Endothelial cell (in vitro differentiated cells): ENCODE measurements around the gene CIAPIN1. TPM values are rescaled to one million over a fixed set of nuclear protein-coding genes. Genes with fewer than 3 reads are reported as not detected.
"Not testable (repeated sequence)": the region's sequence is repeated elsewhere in the genome, so short reads cannot be mapped to it uniquely, and the experiment has no call there.

Experiments
- DNase-seq: peaks from one replicate; pipeline ENCODE4 v3.0.0; 2021; ENCODE audit warnings: low spot score
- H3K27ac Mint-ChIP-seq: one replicate; pipeline ENCODE4 v1.8.0; 2021; ENCODE audit warnings: mixed read lengths, inconsistent platforms; ENCODE audit not compliant: unreplicated experiment
- H3K27me3 Mint-ChIP-seq: one replicate; pipeline ENCODE4 v1.8.0; 2021; ENCODE audit warnings: mild to moderate bottlenecking, moderate library complexity, mixed read lengths, inconsistent platforms; ENCODE audit not compliant: unreplicated experiment
- H3K36me3 Mint-ChIP-seq: one replicate; pipeline ENCODE4 v1.8.0; 2021; ENCODE audit warnings: mild to moderate bottlenecking, low read depth, mixed read lengths, inconsistent platforms; ENCODE audit not compliant: unreplicated experiment
- H3K4me1 Mint-ChIP-seq: one replicate; pipeline ENCODE4 v1.8.0; 2021; ENCODE audit warnings: mild to moderate bottlenecking, mixed read lengths, inconsistent platforms; ENCODE audit not compliant: unreplicated experiment
- H3K4me3 Mint-ChIP-seq: one replicate; pipeline ENCODE4 v1.8.0; 2021; ENCODE audit warnings: mild to moderate bottlenecking, mixed read lengths, inconsistent platforms; ENCODE audit not compliant: unreplicated experiment
- H3K9me3 Mint-ChIP-seq: one replicate; pipeline ENCODE4 v1.8.0; 2021; ENCODE audit warnings: mixed read lengths, inconsistent platforms; ENCODE audit not compliant: unreplicated experiment
- total RNA-seq: library from RNA; stranded (reverse); fragmentation: NEBNext Ultra II Directional; extraction: Animal tissue kit (Norgen Biotek cat#: 25700); gene quantifications from one replicate; pipeline ENCODE4 v1.2.1, GENCODE V29; 2021; ENCODE audit not compliant: unreplicated experiment
- TF ChIP-seq, protein P1 (sequence below): fragments of 200-600 bp; sonication (generic); IDR thresholded peaks from one replicate; pipeline ENCODE4 v1.5.0; 2021; ENCODE audit warnings: antibody characterized with exemption; ENCODE audit not compliant: unreplicated experiment

The CIAPIN1 gene
- total RNA-seq, 1 donor from 2014 or later, result 82.6 TPM

DNA sequence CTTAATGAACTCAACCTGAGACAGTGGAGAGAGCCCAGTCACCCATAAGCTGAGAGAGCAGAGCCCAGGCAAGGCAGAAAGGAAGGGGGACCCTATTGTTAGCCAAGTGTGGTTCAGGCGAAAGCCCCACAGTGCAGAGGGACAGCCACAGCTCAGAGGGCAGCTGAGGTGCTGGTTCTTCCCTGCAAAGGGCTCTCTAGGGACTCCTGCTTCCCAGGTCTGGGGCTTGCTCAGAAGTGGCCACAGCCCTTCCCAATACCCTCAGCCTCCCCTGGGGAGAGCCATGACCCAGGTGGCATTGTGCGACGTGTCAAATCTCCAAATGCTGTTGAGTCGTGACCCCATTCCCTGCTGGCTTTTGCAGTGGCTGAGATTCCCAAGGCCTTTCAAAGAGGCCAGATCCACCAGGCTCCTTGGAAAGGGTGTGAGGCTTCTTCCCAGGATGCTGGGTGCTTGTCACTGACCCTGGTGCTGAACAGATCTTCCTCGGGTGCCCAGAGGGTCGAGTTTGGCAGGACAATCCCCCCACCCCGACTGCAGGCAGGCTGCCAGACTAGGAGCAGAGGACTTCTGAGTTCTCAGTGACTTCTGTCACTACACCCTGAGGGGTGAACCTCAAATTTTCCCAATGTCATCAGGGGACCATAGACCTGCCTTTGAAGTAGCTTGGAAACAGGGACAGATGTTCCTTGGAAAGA is 45.1 kb downstream of the CIAPIN1 start:
- Mint-ChIP-seq H3K27ac (no peak overlapping the region), H3K27me3 (peaks cover 5% of the 10 kb centered on the region), H3K36me3 (no peaks in the 10 kb centered on the region), H3K9me3 (no peaks in the 10 kb centered on the region), H3K4me3 (no peak overlapping the region), H3K4me1 (peaks cover 3% of the 10 kb centered on the region)
- TF ChIP-seq, protein P1, sequence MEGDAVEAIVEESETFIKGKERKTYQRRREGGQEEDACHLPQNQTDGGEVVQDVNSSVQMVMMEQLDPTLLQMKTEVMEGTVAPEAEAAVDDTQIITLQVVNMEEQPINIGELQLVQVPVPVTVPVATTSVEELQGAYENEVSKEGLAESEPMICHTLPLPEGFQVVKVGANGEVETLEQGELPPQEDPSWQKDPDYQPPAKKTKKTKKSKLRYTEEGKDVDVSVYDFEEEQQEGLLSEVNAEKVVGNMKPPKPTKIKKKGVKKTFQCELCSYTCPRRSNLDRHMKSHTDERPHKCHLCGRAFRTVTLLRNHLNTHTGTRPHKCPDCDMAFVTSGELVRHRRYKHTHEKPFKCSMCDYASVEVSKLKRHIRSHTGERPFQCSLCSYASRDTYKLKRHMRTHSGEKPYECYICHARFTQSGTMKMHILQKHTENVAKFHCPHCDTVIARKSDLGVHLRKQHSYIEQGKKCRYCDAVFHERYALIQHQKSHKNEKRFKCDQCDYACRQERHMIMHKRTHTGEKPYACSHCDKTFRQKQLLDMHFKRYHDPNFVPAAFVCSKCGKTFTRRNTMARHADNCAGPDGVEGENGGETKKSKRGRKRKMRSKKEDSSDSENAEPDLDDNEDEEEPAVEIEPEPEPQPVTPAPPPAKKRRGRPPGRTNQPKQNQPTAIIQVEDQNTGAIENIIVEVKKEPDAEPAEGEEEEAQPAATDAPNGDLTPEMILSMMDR, result no peak
- DNase-seq, result no peak

DNA sequence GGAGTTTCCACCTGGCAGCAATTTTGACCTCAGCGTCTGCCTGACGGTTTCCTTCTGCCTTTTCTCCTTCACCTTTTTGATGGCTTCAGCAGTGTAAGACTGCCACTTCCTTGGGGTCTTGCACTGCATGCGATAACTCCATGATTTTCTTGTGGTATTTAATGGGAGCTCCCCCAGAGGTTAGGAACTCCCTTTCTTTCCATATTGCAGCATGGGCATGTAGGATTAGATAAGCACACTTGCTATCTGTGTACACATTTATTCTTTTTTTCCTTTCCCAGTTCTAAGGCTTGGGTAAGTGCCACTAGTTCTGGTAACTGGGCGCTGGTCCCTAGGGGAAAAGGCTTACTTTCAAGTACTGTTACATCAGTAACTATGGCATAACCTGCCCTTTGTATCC is 49.7 kb downstream of the CIAPIN1 start:
- not testable (repeated sequence) for H3K27ac Mint-ChIP-seq, H3K36me3 Mint-ChIP-seq, DNase-seq, H3K27me3 Mint-ChIP-seq, H3K9me3 Mint-ChIP-seq, H3K4me3 Mint-ChIP-seq, H3K4me1 Mint-ChIP-seq

DNA sequence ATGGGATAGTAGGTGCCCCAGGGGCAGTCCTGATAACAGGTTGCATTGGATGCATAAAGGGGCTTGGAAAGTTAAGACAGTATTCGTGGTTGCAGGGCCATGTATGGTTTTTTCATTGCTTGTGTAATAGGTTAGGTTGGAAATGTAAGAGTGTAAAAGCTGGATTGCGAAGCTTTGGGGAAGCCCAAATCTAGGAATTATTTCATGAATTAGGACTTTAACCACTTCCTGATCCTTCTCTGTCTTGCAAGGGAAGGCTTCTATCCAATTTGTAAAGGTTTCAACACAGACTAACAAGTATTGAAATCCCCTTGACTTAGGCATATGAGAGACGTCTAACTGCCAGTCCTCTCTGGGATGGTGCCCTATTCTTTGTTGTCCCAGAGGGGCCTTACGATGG is 50.4 kb downstream of the CIAPIN1 start:
- TF ChIP-seq, protein P1, result no peak
- Mint-ChIP-seq H3K36me3 (no peaks in the 10 kb centered on the region), H3K27ac (no peak overlapping the region), H3K4me3 (no peak overlapping the region), H3K4me1 (no peaks in the 10 kb centered on the region), H3K27me3 (peaks cover 4% of the 10 kb centered on the region), H3K9me3 (no peaks in the 10 kb centered on the region)
- DNase-seq, result no peak

DNA sequence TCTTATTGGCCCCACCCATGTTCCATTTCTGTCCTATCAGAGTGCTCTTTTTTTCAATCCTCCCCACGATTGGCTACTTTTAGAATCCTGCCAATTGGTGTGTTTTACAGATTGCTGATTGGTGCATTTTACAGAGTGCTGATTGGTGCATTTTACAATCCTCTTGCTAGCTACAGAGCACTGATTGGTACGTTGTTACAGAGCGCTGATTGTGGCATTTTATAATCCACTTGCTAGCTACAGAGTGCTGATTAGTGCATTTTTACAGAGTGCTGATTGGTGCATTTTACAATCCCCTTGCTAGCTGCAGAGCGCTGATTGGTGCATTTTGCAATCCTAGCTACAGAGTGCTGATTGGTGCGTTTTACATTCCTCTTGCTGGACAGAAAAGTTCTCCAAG is 52.2 kb downstream of the CIAPIN1 start:
- no peak for DNase-seq
- Mint-ChIP-seq H3K27ac (no peak overlapping the region), H3K4me1 (no peaks in the 10 kb centered on the region), H3K27me3 (peaks cover 3% of the 10 kb centered on the region), H3K36me3 (no peaks in the 10 kb centered on the region), H3K4me3 (no peak overlapping the region), H3K9me3 (no peaks in the 10 kb centered on the region)
- TF ChIP-seq, protein P1, result no peak

DNA sequence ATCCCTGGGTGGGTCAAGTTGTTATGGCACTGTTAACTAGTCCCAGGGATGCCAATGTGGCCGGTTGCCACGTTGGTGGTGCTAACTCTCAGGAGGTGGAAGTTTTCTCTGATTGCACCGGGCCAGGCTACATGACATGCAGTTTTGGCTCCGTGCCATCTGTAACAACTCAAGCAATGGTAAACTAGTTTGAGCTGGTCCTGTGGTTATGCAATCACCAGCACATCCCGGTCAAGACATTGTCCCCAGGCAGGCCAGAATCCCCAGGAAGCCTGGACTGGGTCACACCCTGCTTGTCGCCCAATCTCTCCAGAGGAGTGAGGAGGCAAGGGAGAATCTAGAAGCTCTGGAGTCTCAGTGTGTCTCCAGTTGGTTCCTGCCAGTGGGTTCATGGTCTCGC is 52.7 kb downstream of the CIAPIN1 start:
- Mint-ChIP-seq H3K27me3 (peaks cover 3% of the 10 kb centered on the region), H3K4me1 (no peaks in the 10 kb centered on the region), H3K4me3 (no peak overlapping the region), H3K9me3 (no peaks in the 10 kb centered on the region), H3K36me3 (no peaks in the 10 kb centered on the region), H3K27ac (no peak overlapping the region)
- TF ChIP-seq, protein P1, result no peak
- DNase-seq, result no peak
